ENCODE measurements around the gene PTPRG. TPM values are rescaled to one million over a fixed set of nuclear protein-coding genes. Genes with fewer than 3 reads are reported as not detected.
A peak's percentile ranks its signal among the peaks of the same experiment; 100 is the strongest.

The PTPRG gene
- total RNA-seq, 4 donors from 2014 or later, result 33.5 to 56.6 (median 46.9) TPM

- DNase-seq, result no peak
- H3K4me1 ChIP-seq, result no peaks in the 10 kb centered on the region
- no peaks in the 10 kb centered on the region for H3K36me3 ChIP-seq
- H3K27ac ChIP-seq, result no peak overlapping the region
- H3K27me3 ChIP-seq, result no peaks in the 10 kb centered on the region
- no peaks in the 10 kb centered on the region for H3K9me3 ChIP-seq
- no peak for TF ChIP-seq POLR2A (IDR thresholded peaks at IDR 0.05)
- TF ChIP-seq CTCF (IDR thresholded peaks at IDR 0.05), result no peak
- no peak overlapping the region for H3K4me3 ChIP-seq
These were observed 373.1 kb downstream of the PTPRG start for GRCh38 chr3:61934505-61934871.

- Histone ChIP-seq H3K27me3 (no peaks in the 10 kb centered on the region), H3K4me1 (no peaks in the 10 kb centered on the region), H3K36me3 (no peaks in the 10 kb centered on the region), H3K27ac (peak overlapping the region in 2 of 4 donors; percentile 59 to 76), H3K9me3 (no peaks in the 10 kb centered on the region), H3K4me3 (no peak overlapping the region)
- peak in 1 of 3 donors; percentile 50 for DNase-seq
- TF ChIP-seq CTCF (IDR thresholded peaks at IDR 0.05) (peak in 1 of 6 experiments; percentile 5), POLR2A (IDR thresholded peaks at IDR 0.05) (no peak)
These were observed 374.4 kb downstream of the PTPRG start for GRCh38 chr3:61935814-61936213.

- Histone ChIP-seq H3K27ac (peak overlapping the region in 2 of 4 donors; percentile 59 to 76), H3K4me3 (no peak overlapping the region), H3K27me3 (no peaks in the 10 kb centered on the region), H3K4me1 (no peaks in the 10 kb centered on the region), H3K9me3 (no peaks in the 10 kb centered on the region), H3K36me3 (no peaks in the 10 kb centered on the region)
- no peak for TF ChIP-seq POLR2A (IDR thresholded peaks at IDR 0.05)
- TF ChIP-seq CTCF (IDR thresholded peaks at IDR 0.05), result peak in 2 of 6 experiments; percentile 22 to 47
- peak in 2 of 3 donors; percentile 18 to 52 for DNase-seq
These were observed 375.1 kb downstream of the PTPRG start for GRCh38 chr3:61936344-61936937.

GRCh38 chr3:61937477-61937876 lies 376.1 kb downstream of the PTPRG start:
- H3K27ac ChIP-seq, result no peak overlapping the region
- TF ChIP-seq POLR2A (IDR thresholded peaks at IDR 0.05) (no peak), CTCF (IDR thresholded peaks at IDR 0.05) (no peak)
- no peaks in the 10 kb centered on the region for H3K4me1 ChIP-seq
- no peak for DNase-seq
- no peaks in the 10 kb centered on the region for H3K36me3 ChIP-seq
- H3K9me3 ChIP-seq, result no peaks in the 10 kb centered on the region
- H3K27me3 ChIP-seq, result no peaks in the 10 kb centered on the region
- no peak overlapping the region for H3K4me3 ChIP-seq

- no peak overlapping the region for H3K4me3 ChIP-seq
- no peaks in the 10 kb centered on the region for H3K27me3 ChIP-seq
- no peak for DNase-seq
- TF ChIP-seq CTCF (IDR thresholded peaks at IDR 0.05) (no peak), POLR2A (IDR thresholded peaks at IDR 0.05) (no peak)
- H3K36me3 ChIP-seq, result no peaks in the 10 kb centered on the region
- no peaks in the 10 kb centered on the region for H3K4me1 ChIP-seq
- no peaks in the 10 kb centered on the region for H3K9me3 ChIP-seq
- no peak overlapping the region for H3K27ac ChIP-seq
These were observed 377.6 kb downstream of the PTPRG start for GRCh38 chr3:61938878-61939549.
